Psoas muscle (tissue), 8 donors: ENCODE data around the gene PCBD1. TPM values are rescaled to one million over a fixed set of nuclear protein-coding genes. Genes with fewer than 3 reads are reported as not detected.
A peak's percentile ranks its signal among the peaks of the same experiment; 100 is the strongest.

Experiments
- ATAC-seq, 4 donors: fragments of 200-7000 bp; cut with Tn5 transposase; one replicate each; pipeline ENCODE4 v1.9.1; 2020; ENCODE audit warnings: moderate library complexity in 3 of 4, mild to moderate bottlenecking in 2 of 4
- DNase-seq, 2 donors: peaks; one replicate each; pipeline ENCODE4 v3.0.0-alpha.2; 2020
- H3K27ac ChIP-seq: fragments of 200-600 bp; one replicate; pipeline ENCODE4 v1.8.0; 2022
- H3K27me3 ChIP-seq, 3 donors: fragments of 200-600 bp in 1 of 3; one replicate each; pipeline versions ENCODE4 v1.6.1 to v1.8.0; 2013 to 2022; ENCODE audit warnings: low read length in 2 of 3, mild to moderate bottlenecking in 2 of 3, moderate library complexity in 1 of 3; ENCODE audit not compliant: insufficient read depth in 3 of 3
- H3K36me3 ChIP-seq, 2 donors: fragments of 200-600 bp in 1 of 2; one replicate each; pipeline versions ENCODE4 v1.6.1 to v1.8.0; 2013 to 2022; ENCODE audit warnings: low read depth in 1 of 2, mild to moderate bottlenecking in 1 of 2, moderate library complexity in 1 of 2; ENCODE audit not compliant: insufficient read depth in 1 of 2
- H3K4me1 ChIP-seq: fragments of 200-600 bp; one replicate; pipeline ENCODE4 v1.8.0; 2022
- H3K4me3 ChIP-seq: fragments of 200-600 bp; one replicate; pipeline ENCODE4 v1.8.0; 2022; ENCODE audit warnings: mild to moderate bottlenecking
- H3K9me3 ChIP-seq: fragments of 200-600 bp; one replicate; pipeline ENCODE4 v1.8.0; 2022
- CTCF ChIP-seq: fragments of 200-600 bp; IDR thresholded peaks from one replicate; pipeline ENCODE4 v1.8.0; 2022; ENCODE audit warnings: antibody characterized with exemption
- WGBS, 3 donors: extraction: QIAGEN DNeasy Blood & Tissue Kit; methylation state at CpG; one replicate each; pipeline versions ENCODE4 v1.1.6 to v1.1.7; 2013; 5-methylcytosine and 5-hydroxymethylcytosine counted together
- intact Hi-C, 2 donors: fragments of 100-400 bp; cut with DNase I; formaldehyde crosslinking; loops; one replicate each; pipeline versions ENCODE4 v1.11.0 to v1.14.2; 2022
- polyA plus RNA-seq, 3 donors: library from polyadenylated mRNA; stranded (reverse); fragments of 200-250 nt; gene quantifications; one replicate each; pipeline ENCODE4 v1.2.3, GENCODE V29; 2013
- total RNA-seq, 4 donors: library from RNA; stranded (reverse); fragmentation: NEBNext Ultra II Directional in 2 of 4; extraction: Animal tissue kit (Norgen Biotek cat#: 25700) in 2 of 4; gene quantifications; one replicate each; pipeline versions ENCODE4 v1.2.1 to v1.2.4, GENCODE V29; 2021 to 2023
- donor health status: healthy with polysubstance abuse.
- donor health status: DM: no; HTN: no; CAD: no; lungs with moderate emphysema.
- donor health status: Bipolar disorder and iron deficiency.
- donor health status: healthy.
- donor health status: DM: yes; HTN: yes; CAD: no.
- donor health status: DM: no; HTN: no; CAD: no.
- donor health status: DM: no; HTN: no; CAD: no.
- donor health status: DM: yes; HTN: yes; CAD: no.

Gene PCBD1
- total and polyA plus RNA-seq, 7 donors: 53.9 to 133 (median 78.3) TPM

GRCh38 chr10:70909326-70909935 is 21.1 kb upstream of the PCBD1 start:
- Histone ChIP-seq H3K27me3 (no peaks in the 10 kb centered on the region), H3K9me3 (no peaks in the 10 kb centered on the region), H3K36me3 (no peaks in the 10 kb centered on the region), H3K27ac (no peak overlapping the region), H3K4me3 (no peak overlapping the region), H3K4me1 (peaks cover 4% of the 10 kb centered on the region)
- no peak for TF ChIP-seq CTCF
- intact Hi-C loops: loop anchor here (5.0 kb wide), 2 partner anchors 298 to 368 kb away; no protein-coding TSS in a partner anchor
- ATAC-seq: no peak
- 61 to 69% (median 61%) methylated on average over 9 of the region's 9 CpGs for WGBS, 3 donors
- peak in 1 of 2 donors; percentile 24 for DNase-seq

DNA sequence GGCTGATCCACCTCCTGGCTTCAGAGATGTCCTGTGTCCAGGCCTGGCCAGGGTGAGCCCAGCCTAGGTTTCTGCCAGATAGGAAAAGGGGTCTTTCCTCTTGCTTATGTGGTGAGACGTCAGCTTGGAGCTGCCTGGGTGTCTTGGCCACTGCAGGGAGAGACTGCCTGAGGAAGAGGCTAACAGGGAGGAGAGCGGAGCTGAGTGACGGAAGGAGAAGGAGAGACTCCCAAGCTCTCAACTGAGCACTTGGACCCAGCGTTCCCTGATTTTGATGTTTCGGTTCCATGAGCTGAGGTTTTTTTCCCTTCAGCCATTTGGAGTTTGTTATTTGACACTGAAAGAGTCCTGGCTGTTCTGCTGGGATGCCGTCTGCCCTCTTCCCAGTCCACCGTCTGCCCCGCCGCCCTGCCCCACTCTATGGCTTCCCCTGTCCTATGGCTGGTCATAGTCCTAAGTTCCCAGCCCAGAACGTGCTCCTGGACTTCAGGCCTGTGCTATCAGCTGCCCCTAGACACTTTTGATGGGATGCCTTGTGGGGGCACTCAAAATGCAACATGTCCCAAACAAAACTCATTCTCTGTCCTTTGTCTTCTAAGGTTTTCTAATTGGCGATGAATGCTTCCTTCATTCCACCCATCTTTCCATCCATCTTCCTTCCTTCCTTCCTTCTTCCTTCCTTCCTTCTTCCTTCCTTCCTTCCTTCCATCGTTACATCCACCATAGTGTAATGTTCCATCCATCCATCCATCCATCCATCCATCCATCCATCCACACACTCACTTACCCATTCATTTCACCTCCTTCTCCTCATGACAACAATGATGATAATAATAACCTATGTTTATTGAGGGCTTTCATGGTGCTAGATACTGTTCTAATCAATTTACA is 20.3 kb upstream of the PCBD1 start:
- Histone ChIP-seq H3K4me1 (peaks cover 4% of the 10 kb centered on the region), H3K36me3 (no peaks in the 10 kb centered on the region), H3K27me3 (no peaks in the 10 kb centered on the region), H3K4me3 (no peak overlapping the region), H3K9me3 (no peaks in the 10 kb centered on the region), H3K27ac (no peak overlapping the region)
- 75 to 80% (median 77%) methylated on average over 12 of the region's 12 CpGs for WGBS, 3 donors
- no peak for TF ChIP-seq CTCF
- intact Hi-C loops: loop anchor here (5.0 kb wide), 2 partner anchors 299 to 369 kb away; no protein-coding TSS in a partner anchor
- DNase-seq (peak in 1 of 2 donors; percentile 23), ATAC-seq (no peak)

DNA sequence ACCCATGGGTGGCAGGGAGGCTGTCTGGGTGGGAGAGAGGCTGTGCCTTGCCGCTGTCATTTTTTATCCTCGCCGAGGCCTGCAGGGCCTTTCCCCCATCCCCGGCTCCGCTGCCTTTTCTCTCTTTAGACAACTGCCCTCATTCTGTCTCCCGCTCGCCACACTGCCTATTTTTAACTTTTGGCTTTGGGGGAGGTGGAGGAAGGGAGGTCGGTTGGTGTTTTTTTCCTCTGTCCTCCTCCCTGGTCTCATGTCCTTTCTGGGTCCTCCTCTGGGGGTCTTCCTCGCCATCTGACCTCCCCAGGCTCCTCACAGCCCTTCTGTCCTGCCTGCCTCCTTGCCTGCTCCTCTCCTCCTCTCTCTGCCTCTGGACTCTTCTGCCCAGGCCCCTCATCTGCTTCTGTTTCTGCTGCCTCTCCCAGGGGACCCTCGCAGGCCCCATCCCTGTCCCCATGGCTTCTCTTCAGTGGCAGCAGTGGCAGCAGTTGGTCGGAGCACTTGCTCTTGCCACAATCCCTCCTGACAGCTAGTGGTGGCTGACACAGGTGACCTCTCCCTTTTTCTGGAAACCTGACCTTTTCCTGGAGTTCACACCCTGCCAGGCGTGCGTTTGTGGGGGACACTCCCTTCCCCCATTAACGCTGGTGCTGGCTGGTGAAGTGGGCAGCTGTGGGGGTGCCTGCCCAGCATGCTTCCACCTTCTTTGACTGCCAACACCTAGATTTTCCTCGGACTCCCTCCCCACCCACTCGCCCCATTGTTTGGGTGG is 19.5 kb upstream of the PCBD1 start:
- intact Hi-C loops: loop anchor here (5.0 kb wide), 2 partner anchors 299 to 369 kb away; no protein-coding TSS in a partner anchor

More for the DNA sequence above, 19.5 kb upstream of the PCBD1 start:
- ATAC-seq (no peak), DNase-seq (peak in 1 of 2 donors; percentile 35)
- H3K36me3 ChIP-seq: no peaks in the 10 kb centered on the region
- H3K27me3 ChIP-seq: no peaks in the 10 kb centered on the region
- TF ChIP-seq CTCF: no peak
- peaks cover 4% of the 10 kb centered on the region for H3K4me1 ChIP-seq
- no peaks in the 10 kb centered on the region for H3K9me3 ChIP-seq
- no peak overlapping the region for H3K27ac ChIP-seq
- no peak overlapping the region for H3K4me3 ChIP-seq
- WGBS, 3 donors: 46 to 56% (median 47%) methylated on average over 14 to 16 of the region's 16 CpGs
